Breast epithelium (tissue), 3 donors: Measurements from ENCODE around the gene MYBPH.

ENCODE experiments used
- POLR2A ChIP-seq: fragments of 450-650 bp; IDR thresholded peaks from one replicate; pipeline ENCODE4 v1.6.1; 2016; ENCODE audit warnings: antibody characterized with exemption, mild to moderate bottlenecking, moderate library complexity
- TF ChIP-seq, protein P1 (sequence below), 3 donors: fragments of 450-650 bp; IDR thresholded peaks; one replicate each; pipeline ENCODE4 v1.5.1; 2016 to 2017; ENCODE audit warnings: antibody characterized with exemption in 3 of 3, mild to moderate bottlenecking in 3 of 3, moderate library complexity in 3 of 3

DNA sequence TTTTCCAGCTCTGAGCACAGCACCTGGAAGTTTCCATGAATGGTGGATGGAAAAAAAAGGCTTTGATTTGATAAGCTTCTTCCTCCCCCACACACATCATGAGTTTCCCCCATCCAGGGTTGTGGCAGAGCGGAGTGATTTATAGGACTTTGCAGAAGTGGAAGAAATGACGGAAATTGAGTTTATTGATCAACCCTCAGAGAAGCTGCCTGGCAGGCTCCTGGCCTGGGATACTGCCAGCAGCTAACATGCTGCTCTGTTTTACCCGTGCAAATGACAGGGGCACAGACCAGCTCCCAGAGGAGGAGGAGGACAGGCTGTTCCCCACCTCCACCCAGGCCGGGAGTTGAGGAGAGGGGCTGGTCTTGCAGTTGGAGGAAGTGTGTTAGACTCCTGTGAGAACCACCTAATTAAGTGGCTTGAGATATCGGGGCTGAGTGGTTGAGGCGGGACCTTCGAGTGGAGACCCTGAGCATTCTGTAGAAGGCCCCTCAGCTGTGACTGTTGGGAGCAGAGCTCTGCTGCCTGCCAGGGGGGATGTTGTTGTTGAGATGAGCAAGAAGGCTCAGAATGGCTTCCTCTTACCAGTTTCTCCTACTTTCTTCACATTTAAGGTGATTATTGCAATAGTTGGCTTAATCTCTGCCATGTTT, 26.3 kb downstream of the MYBPH start:
- TF ChIP-seq, protein P1, sequence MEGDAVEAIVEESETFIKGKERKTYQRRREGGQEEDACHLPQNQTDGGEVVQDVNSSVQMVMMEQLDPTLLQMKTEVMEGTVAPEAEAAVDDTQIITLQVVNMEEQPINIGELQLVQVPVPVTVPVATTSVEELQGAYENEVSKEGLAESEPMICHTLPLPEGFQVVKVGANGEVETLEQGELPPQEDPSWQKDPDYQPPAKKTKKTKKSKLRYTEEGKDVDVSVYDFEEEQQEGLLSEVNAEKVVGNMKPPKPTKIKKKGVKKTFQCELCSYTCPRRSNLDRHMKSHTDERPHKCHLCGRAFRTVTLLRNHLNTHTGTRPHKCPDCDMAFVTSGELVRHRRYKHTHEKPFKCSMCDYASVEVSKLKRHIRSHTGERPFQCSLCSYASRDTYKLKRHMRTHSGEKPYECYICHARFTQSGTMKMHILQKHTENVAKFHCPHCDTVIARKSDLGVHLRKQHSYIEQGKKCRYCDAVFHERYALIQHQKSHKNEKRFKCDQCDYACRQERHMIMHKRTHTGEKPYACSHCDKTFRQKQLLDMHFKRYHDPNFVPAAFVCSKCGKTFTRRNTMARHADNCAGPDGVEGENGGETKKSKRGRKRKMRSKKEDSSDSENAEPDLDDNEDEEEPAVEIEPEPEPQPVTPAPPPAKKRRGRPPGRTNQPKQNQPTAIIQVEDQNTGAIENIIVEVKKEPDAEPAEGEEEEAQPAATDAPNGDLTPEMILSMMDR (IDR thresholded peaks at IDR 0.05): no peak
- TF ChIP-seq POLR2A: no peak
